HepG2 (cell line): ENCODE data around the gene MIEF1. TPM values are rescaled to one million over a fixed set of nuclear protein-coding genes. Genes with fewer than 3 reads are reported as not detected.

ENCODE experiments used
- ATAC-seq: fragments of 200-7000 bp; cut with Tn5 transposase; 3 replicates; pipeline ENCODE4 v1.9.1; 2020; ENCODE audit warnings: mild to moderate bottlenecking, moderate library complexity
- BruUV-seq: library from RNA; stranded (reverse); fragments of 400-500 nt; replicated peaks from 2 replicates; lab custom pipeline; 2021; lab: Mats Ljungman, UMichigan
- CTCF ChIA-PET: fragments of 300-600 bp; formaldehyde crosslinking; extraction: SDS; loops from one replicate; lab custom pipeline; 2021; ENCODE audit warnings: low total read pairs, inconsistent platforms, low intra/inter-chr PET ratio; lab: Yijun Ruan, JAX
- POLR2A ChIA-PET: fragments of 350-600 bp; sonication (Branson Sonifier 250); formaldehyde crosslinking; loops from one replicate; lab custom pipeline; 2020; ENCODE audit warnings: antibody characterized with exemption, inconsistent platforms; lab: Yijun Ruan, JAX
- DNase-seq: peaks from one replicate; pipeline ENCODE4 v3.0.0-alpha.2; 2015; ENCODE audit warnings: low spot score
- FAIRE-seq: peaks from 3 replicates; lab custom pipeline; 2011; peaks lifted over from hg19 to GRCh38; lab: Jason Lieb, UNC
- H2AFZ ChIP-seq: one replicate; pipeline ENCODE4 v1.6.1; 2011; ENCODE audit warnings: low read length, inconsistent platforms
- H3K27ac ChIP-seq: fragments of 300-600 bp; 3 replicates; pipeline ENCODE4 v1.8.0; 2011; ENCODE audit warnings: mixed run types, mild to moderate bottlenecking, mixed read lengths, low read length, inconsistent platforms; ENCODE audit not compliant: insufficient read depth; ENCODE audit errors: extremely low read length
- H3K27me3 ChIP-seq, 2 experiments: fragments of 200-600 bp in 1 of 2; 2 replicates in 1 of 2; 3 replicates in 1 of 2; pipeline versions ENCODE4 v1.6.0 to v1.8.0; 2011; ENCODE audit warnings: low read length in 2 of 2, mild to moderate bottlenecking in 2 of 2, moderate library complexity in 2 of 2, inconsistent platforms in 1 of 2; ENCODE audit not compliant: insufficient read depth in 2 of 2, control insufficient read depth in 1 of 2
- H3K36me3 ChIP-seq, 2 experiments: fragments of 200-600 bp in 1 of 2; replicated peaks in 1 of 2; 2 replicates in 1 of 2; 3 replicates in 1 of 2; pipeline versions ENCODE4 v1.5.1 to v1.8.0; 2011; ENCODE audit warnings: low read length in 2 of 2, inconsistent platforms in 1 of 2; ENCODE audit not compliant: insufficient read depth in 2 of 2, control insufficient read depth in 1 of 2
- H3K4me1 ChIP-seq: 2 replicates; pipeline ENCODE4 v1.5.1; 2012; ENCODE audit warnings: low read length, inconsistent platforms; ENCODE audit not compliant: insufficient read depth
- H3K4me2 ChIP-seq: 2 replicates; pipeline ENCODE4 v1.6.0; 2011; ENCODE audit warnings: low read depth, low read length, inconsistent platforms
- H3K4me3 ChIP-seq, 3 experiments: fragments of 200-600 bp in 1 of 3; sonication (generic), shearing (Covaris generic) in 1 of 3; replicated peaks in 1 of 3; 2 replicates each; pipeline ENCODE4 v1.5.1; 2011 to 2016; ENCODE audit warnings: low read length in 3 of 3, inconsistent platforms in 2 of 3, low read depth in 2 of 3, mild to moderate bottlenecking in 2 of 3, control low read depth in 1 of 3, mixed read lengths in 1 of 3; ENCODE audit not compliant: insufficient read depth in 1 of 3
- H3K79me2 ChIP-seq: one replicate; pipeline ENCODE4 v1.6.1; 2011; ENCODE audit warnings: low read length, inconsistent platforms; ENCODE audit not compliant: insufficient read depth
- H3K9ac ChIP-seq: 2 replicates; pipeline ENCODE4 v1.6.0; 2011; ENCODE audit warnings: mild to moderate bottlenecking, low read depth, low read length, inconsistent platforms; ENCODE audit not compliant: insufficient read depth
- H3K9me3 ChIP-seq: 2 replicates; pipeline ENCODE4 v1.5.1; 2012; ENCODE audit warnings: mild to moderate bottlenecking, low read length
- H4K20me1 ChIP-seq: 2 replicates; pipeline ENCODE4 v1.6.0; 2011; ENCODE audit warnings: inconsistent platforms, mild to moderate bottlenecking, low read length, moderate library complexity; ENCODE audit not compliant: insufficient read depth
- ARID3A ChIP-seq: IDR thresholded peaks from 2 replicates; pipeline ENCODE4 v1.6.1; 2012; ENCODE audit warnings: low read depth, low read length, improper control_type of control experiment
- CCDC6 ChIP-seq: sonication (generic); formaldehyde crosslinking; IDR thresholded peaks from 2 replicates; pipeline ENCODE4 v1.8.1; 2022; ENCODE audit warnings: mild to moderate bottlenecking, missing genetic modification reagents, moderate library complexity
- HNRNPL ChIP-seq: fragments of 200-400 bp; formaldehyde crosslinking; IDR thresholded peaks from 2 replicates; pipeline ENCODE4 v1.6.1; 2017; ENCODE audit warnings: mild to moderate bottlenecking, low read depth, low read length
- HNRNPLL ChIP-seq: fragments of 200-400 bp; formaldehyde crosslinking; IDR thresholded peaks from 2 replicates; pipeline ENCODE4 v1.6.1; 2017; ENCODE audit warnings: mild to moderate bottlenecking, low read depth, low read length; ENCODE audit not compliant: poor library complexity, severe bottlenecking
- IKZF1 ChIP-seq: fragments of 450-650 bp; IDR thresholded peaks from 2 replicates; pipeline ENCODE4 v1.7.1; 2016
- RFX1 ChIP-seq: fragments of 450-650 bp; IDR thresholded peaks from 2 replicates; pipeline ENCODE4 v1.6.1; 2017
- TCF12 ChIP-seq, 2 experiments: fragments of 450-650 bp in 1 of 2; sonication (generic) in 1 of 2; formaldehyde crosslinking in 1 of 2; IDR thresholded peaks; 2 replicates each; pipeline versions ENCODE4 v1.6.1 to v1.8.0; 2017 to 2022; ENCODE audit warnings: antibody characterized with exemption in 1 of 2, mild to moderate bottlenecking in 1 of 2, missing genetic modification reagents in 1 of 2, moderate library complexity in 1 of 2
- TFE3 ChIP-seq: IDR thresholded peaks from 2 replicates; pipeline ENCODE4 v1.6.1; 2016
- ZNF282 ChIP-seq: fragments of 450-650 bp; IDR thresholded peaks from 2 replicates; pipeline ENCODE4 v1.6.1; 2018; ENCODE audit not compliant: partially characterized antibody
- ZNF30 ChIP-seq: sonication (generic); formaldehyde crosslinking; IDR thresholded peaks from 2 replicates; pipeline ENCODE4 v1.5.0; 2020; ENCODE audit warnings: mild to moderate bottlenecking, missing genetic modification reagents
- ZNF549 ChIP-seq: sonication (generic); formaldehyde crosslinking; IDR thresholded peaks from 2 replicates; pipeline ENCODE4 v1.5.0; 2020; ENCODE audit warnings: missing genetic modification reagents
- ZNF691 ChIP-seq: sonication (generic); formaldehyde crosslinking; IDR thresholded peaks from 2 replicates; pipeline ENCODE4 v1.4.0; 2020; ENCODE audit warnings: missing genetic modification reagents, low read depth, mild to moderate bottlenecking, borderline replicate concordance
- WGBS: methylation state at CpG from one replicate; pipeline ENCODE4 v1.1.6; 2017; ENCODE audit warnings: low lambda C conversion rate; 5-methylcytosine and 5-hydroxymethylcytosine counted together
- in situ Hi-C: cut with HindIII; loops from 2 replicates; pipeline ENCODE4 v1.10.0; 2017; ENCODE audit warnings: low pct_unique_long_range_greater_than_20kb; ENCODE audit not compliant: extremely low pct_ligation_motif_present
- intact Hi-C: fragments of 100-400 bp; cut with micrococcal nuclease; formaldehyde crosslinking; loops from one replicate; pipeline ENCODE4 v1.10.0; 2022; ENCODE audit not compliant: unreplicated experiment
- polyA plus RNA-seq, 8 experiments: library from polyadenylated mRNA; depleted of rRNA in 3 of 8; stranded (reverse) in 7 of 8; unstranded in 1 of 8; fragments of >200 nt; fragmentation: Illumina TruSeq in 4 of 8; extraction: Trizol in 4 of 8; gene quantifications; 2 replicates each; pipeline versions ENCODE4 v1.2.1 to v1.2.3, GENCODE V29; 2011 to 2016; ENCODE audit warnings: low read depth in 4 of 8, missing spikeins in 1 of 8, mixed read lengths in 1 of 8; ENCODE audit not compliant: insufficient read depth in 1 of 8
- total RNA-seq, 5 experiments: library from RNA; depleted of rRNA; stranded (reverse); fragments of >200 nt; fragmentation: Illumina TruSeq; extraction: Trizol; gene quantifications; 2 replicates each; pipeline ENCODE4 v1.2.3, GENCODE V29; 2016; ENCODE audit warnings: low read depth in 1 of 5

MIEF1 gene
- total and polyA plus RNA-seq, 2 of the 13 experiments (the other 11 are each of a cell fraction or from before 2014, with no cell fraction given) = 21.7 to 34.8 TPM

GRCh38 chr22:39479254-39479653 lies 22.8 kb upstream of the MIEF1 start:
- ChIA-PET CTCF (no interaction called here), POLR2A (interaction anchor here (1.2 kb wide), 2 partner anchors 11 to 160 kb away, joined by 3 read pairs; partner anchors contain the start of gene RPL3)
- WGBS = no CpG with 5 or more reads among the region's 3 CpGs
- ATAC-seq (no peak), FAIRE-seq (no peak), DNase-seq (no peak)
- H4K20me1 ChIP-seq = no peaks in the 10 kb centered on the region
- H3K27me3 ChIP-seq = no peaks in the 10 kb centered on the region; a peak in 2 of 5 replicates
- H3K9me3 ChIP-seq = no peaks in the 10 kb centered on the region
- no peak overlapping the region for H3K27ac ChIP-seq
- no peaks in the 10 kb centered on the region for H3K79me2 ChIP-seq
- H3K9ac ChIP-seq = no peak overlapping the region
- no peak overlapping the region for H3K4me2 ChIP-seq
- in situ Hi-C loops (no loop called here), intact Hi-C loops (no loop called here)
- no peaks in the 10 kb centered on the region for H3K36me3 ChIP-seq
- H3K4me1 ChIP-seq = peaks cover 14% of the 10 kb centered on the region
- no peak overlapping the region for H3K4me3 ChIP-seq
- BruUV-seq = no TSS peak
- TF ChIP-seq HNRNPLL (no peak), ARID3A (no peak), TFE3 (CRISPR knock-in tag) (no peak), CCDC6 (CRISPR knock-in tag) (no peak), ZNF691 (CRISPR knock-in tag) (no peak), ZNF549 (CRISPR knock-in tag) (no peak), ZNF30 (no peak), TCF12 (IDR thresholded peaks at IDR 0.05) (no peak), TCF12 (CRISPR knock-in tag; IDR thresholded peaks at IDR 0.05) (no peak), ZNF282 (no peak), RFX1 (no peak), IKZF1 (no peak), HNRNPL (no peak)
- H2AFZ ChIP-seq = no peak overlapping the region
